ENCODE results near the gene SMCO2.
A peak's percentile ranks its signal among the peaks of the same experiment; 100 is the strongest.

SMCO2 gene

DNA sequence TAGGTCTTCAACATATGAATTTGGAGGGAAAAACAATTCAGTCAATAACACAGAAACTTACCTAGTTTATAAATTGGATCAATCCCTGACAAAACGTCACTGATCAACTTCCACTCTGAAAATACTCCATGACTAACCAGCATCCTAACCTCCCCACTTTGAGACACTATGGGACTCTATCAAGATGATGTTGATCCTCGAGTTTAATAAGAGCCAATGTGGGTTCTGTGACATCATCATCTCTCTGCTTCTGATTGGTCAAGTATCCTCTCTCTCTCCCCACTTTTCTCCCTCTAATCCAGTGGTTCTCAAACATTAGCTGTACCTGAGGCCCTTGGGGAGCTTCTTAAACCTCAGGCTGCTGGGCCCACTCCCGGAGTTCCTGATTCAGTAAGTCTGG, at the start of gene SMCO2:
TSS of gene SMCO2 (plus strand) at position 301 of the 400 bp plus-strand sequence. CDS start 23,896 bp downstream, outside the sequence.
- no peak for DNase-seq

GRCh38 chr12:27398466-27398865, 48.1 kb upstream of the SMCO2 start:
- peak in 1 of 2 experiments; percentile 14 for DNase-seq

- no peak for DNase-seq
Measured at GRCh38 chr12:27399074-27399473, 47.5 kb upstream of the SMCO2 start.

DNA sequence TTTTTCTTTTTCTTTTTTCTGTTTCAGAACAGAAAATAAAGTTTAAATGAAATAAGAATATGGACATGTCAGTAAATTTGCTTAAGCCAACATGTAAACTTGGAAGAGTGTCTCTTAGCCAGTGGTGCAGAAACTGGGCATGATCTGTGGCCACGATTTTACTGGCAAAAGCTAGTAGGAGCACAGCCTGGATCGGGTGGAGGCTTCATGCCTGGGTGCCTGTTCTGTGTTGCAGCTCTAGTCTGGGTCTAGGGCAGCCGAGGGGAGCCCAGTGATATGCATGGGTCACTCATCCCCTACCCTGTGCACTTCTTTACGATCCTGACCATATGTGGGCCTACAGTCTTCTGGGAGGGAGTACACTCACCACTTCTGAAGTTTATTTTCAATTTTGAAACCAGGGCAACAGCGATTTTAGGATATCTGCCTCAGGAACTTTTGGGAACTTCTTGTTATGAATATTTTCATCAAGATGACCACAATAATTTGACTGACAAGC, 45.6 kb upstream of the SMCO2 start:
- DNase-seq: no peak

- DNase-seq: no peak
Measured at GRCh38 chr12:27412047-27412446, 34.5 kb upstream of the SMCO2 start.

GRCh38 chr12:27422697-27423096, 23.8 kb upstream of the SMCO2 start:
- DNase-seq: no peak

DNA sequence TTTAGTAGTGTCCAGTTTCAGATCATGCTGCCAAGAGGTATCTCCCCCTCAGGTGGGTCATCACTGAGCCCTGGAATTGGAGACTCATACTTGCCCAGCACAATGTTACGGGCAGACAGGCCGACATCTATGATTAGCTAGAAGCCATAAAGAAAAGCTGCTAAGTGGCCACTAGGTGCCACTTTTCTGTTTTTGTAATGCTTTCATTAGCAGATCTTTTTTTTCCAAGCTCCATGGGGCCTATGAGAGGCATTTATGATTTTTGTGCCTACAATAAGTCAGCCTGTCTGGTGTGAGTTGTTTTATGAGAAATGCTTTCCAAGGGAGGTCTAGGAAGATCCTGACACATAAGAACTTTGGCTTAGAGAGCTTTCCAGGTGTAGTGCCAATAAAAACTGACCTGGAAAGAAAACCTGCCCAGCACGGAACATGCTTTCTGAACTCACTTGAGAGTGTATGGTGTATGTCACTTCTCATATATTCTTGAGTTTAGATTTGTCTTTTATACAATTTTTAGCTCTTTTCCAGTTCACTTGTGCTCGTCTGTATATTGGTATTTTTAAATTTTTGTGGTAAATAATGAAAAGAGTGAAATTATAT, 21.8 kb upstream of the SMCO2 start:
- DNase-seq: peak; percentile 51 to 65

- no peak for DNase-seq
Measured at GRCh38 chr12:27425306-27425705, 21.2 kb upstream of the SMCO2 start.

- no peak for DNase-seq
Measured at GRCh38 chr12:27426743-27427487, 19.6 kb upstream of the SMCO2 start.

GRCh38 chr12:27427824-27428223, 18.7 kb upstream of the SMCO2 start:
- DNase-seq: no peak

DNA sequence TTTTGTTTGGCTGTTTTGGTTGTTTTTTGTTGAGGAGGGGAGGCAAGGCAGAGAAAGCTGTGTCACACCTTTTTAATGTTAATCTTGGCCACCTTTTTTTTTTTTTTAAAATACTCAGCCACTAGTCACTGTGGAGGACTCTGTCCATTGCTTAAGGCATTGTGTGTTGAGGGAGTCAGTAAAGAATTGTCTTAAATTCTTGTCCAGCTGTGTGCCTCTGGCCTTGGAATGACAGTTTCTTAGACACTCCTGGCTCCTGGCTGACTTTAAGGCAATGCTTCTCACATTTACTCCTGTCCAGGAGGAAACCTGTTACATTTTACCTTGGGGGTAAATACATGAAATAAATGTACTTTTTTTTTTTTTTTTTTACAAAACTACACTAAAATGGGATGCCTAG, 18.1 kb upstream of the SMCO2 start:
- DNase-seq: no peak

GRCh38 chr12:27429606-27430005, 16.9 kb upstream of the SMCO2 start:
- no peak for DNase-seq

DNA sequence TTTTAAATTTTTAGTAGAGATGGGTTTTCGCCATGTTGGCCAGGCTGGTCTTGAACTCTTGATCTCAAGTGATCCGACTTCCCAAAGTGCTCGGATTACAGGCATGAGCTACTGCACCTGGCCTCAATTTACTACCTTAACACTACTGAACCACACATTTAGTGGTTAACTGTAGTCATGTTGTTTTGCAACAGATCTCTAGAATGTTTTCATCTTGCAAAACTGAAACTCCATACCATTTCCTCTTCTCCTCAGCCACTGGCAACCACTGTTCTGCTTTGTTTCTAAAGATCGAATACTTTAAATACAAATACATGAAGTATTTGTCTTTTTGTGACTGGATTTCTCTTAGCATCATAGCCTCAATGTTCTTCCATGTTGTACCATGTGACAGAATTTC, 15.4 kb upstream of the SMCO2 start:
- DNase-seq: peak; percentile 38 to 45

- DNase-seq: peak in 1 of 2 experiments; percentile 15
Measured at GRCh38 chr12:27434673-27435565, 11.6 kb upstream of the SMCO2 start.

- no peak for DNase-seq
Measured at GRCh38 chr12:27436029-27436428, 10.5 kb upstream of the SMCO2 start.

DNA sequence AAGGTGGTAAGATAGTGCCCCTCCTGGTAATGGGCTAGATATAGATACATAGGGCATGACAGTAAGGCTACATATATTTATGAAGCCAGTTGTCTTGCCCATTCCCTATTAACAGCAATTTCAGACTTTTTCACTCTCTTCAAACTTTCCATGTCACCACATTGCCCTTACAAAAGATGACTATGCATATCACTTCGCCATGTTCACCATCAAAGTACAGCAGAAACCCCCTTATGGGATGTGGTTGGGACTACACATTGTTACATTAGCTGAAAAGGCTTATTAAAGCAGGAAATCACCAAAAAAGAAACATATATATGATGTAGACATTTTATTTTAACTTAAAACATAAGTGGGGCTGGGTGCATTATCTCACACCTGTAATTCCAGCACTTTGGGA, 9.8 kb upstream of the SMCO2 start:
- no peak for DNase-seq

DNA sequence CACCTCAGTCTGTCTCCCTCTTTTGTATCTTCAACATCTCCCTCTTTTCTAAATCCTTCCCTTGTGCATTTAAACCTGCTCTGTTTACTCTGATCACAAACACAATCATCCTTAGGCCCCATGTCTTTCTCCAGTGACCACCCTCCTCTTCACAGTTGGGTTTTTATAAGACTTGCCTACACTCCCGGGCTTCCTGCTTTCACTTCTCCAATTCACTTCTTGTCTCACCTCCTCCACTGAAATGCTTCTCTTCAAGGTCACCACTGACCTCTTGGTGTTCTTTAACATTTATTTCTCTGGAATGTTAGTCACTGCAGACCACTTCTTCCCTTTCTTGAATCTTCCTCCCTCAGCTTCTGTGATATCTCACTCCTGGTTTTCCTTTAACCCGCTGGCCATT, 8.7 kb upstream of the SMCO2 start:
- DNase-seq: no peak

- no peak for DNase-seq
Measured at GRCh38 chr12:27447761-27448160, 1.2 kb downstream of the SMCO2 start.

- no peak for DNase-seq
Measured at GRCh38 chr12:27449026-27449425, 2.5 kb downstream of the SMCO2 start.

DNA sequence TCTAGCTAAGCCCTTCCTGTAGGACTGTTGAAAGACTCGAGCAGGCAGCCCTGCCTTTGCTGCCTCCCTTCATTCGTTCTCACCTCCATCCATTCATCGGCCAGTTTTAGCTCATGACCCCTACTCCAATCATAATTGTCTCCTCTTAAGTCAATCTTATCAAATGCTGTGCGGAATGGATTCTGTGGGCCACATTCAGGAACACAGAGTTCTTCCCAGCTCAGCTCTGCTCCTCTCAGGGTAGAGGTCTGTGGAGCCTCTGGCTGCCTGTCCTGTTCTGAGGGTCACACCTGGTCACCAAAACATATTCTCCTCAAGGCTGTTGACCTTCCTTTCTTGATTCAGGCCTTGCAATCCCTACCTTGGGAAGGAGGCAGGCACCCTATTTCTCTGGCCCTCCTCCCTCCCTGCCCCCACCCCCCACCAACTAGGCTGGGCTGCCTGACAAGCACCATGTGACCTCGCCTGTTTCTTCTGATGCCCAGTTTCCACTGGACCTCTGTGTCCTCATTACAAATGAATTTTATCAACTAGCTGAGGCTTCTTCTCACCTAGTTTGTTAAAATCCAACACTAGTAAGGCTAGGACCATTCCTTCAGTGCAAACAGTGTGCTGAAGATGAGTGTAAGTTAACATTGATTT, 3.5 kb downstream of the SMCO2 start:
- no peak for DNase-seq

GRCh38 chr12:27451036-27451825, 4.7 kb downstream of the SMCO2 start:
- no peak for DNase-seq

- no peak for DNase-seq
Measured at GRCh38 chr12:27453421-27453820, 6.9 kb downstream of the SMCO2 start.

Measured in AML-193 (cell line).